Rectal smooth muscle tissue (tissue), 1 donor: ENCODE data around the gene RNF182.

Source experiments
- H3K27ac ChIP-seq: one replicate; pipeline ENCODE4 v1.7.0; 2013; ENCODE audit warnings: low read depth, low read length, inconsistent platforms
- H3K27me3 ChIP-seq: one replicate; pipeline ENCODE4 v1.7.0; 2013; ENCODE audit warnings: low read length; ENCODE audit not compliant: control insufficient read depth, insufficient read depth
- H3K36me3 ChIP-seq: one replicate; pipeline ENCODE4 v1.7.0; 2013; ENCODE audit warnings: low read length; ENCODE audit not compliant: control insufficient read depth, insufficient read depth
- H3K4me1 ChIP-seq: one replicate; pipeline ENCODE4 v1.7.0; 2013; ENCODE audit warnings: low read length; ENCODE audit not compliant: control insufficient read depth, insufficient read depth
- H3K4me3 ChIP-seq: one replicate; pipeline ENCODE4 v1.7.0; 2013; ENCODE audit warnings: low read length
- H3K9ac ChIP-seq: one replicate; pipeline ENCODE4 v1.7.0; 2013; ENCODE audit warnings: low read length

Gene RNF182

GRCh38 chr6:13907614-13908215, 17.0 kb upstream of the RNF182 start:
- no peaks in the 10 kb centered on the region for H3K36me3 ChIP-seq
- H3K27ac ChIP-seq, result no peak overlapping the region
- no peaks in the 10 kb centered on the region for H3K4me1 ChIP-seq
- no peak overlapping the region for H3K4me3 ChIP-seq
- no peak overlapping the region for H3K9ac ChIP-seq
- H3K27me3 ChIP-seq, result no peaks in the 10 kb centered on the region

- Histone ChIP-seq H3K27me3 (no peaks in the 10 kb centered on the region), H3K36me3 (no peaks in the 10 kb centered on the region), H3K9ac (no peak overlapping the region), H3K4me1 (no peaks in the 10 kb centered on the region), H3K4me3 (no peak overlapping the region), H3K27ac (no peak overlapping the region)
These were observed 15.8 kb upstream of the RNF182 start for GRCh38 chr6:13908955-13909381.

DNA sequence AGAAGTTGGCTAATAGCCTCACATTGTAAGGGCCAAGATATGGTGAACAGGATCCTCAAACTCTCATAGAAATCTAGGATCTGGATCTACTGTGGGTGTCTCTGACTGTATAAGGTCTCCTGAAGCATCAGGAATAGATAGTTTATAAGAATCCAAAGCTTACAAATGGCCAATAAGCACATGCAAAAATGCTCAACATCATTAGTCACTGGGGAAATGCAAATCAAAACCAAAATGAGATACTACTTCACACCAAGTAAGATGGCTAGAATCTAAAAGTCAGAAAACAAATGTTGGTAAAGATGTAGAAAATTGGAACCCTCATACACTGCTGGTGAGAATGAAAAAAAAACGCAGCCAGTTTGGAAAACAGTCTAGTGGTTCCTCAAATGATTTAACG, 14.3 kb upstream of the RNF182 start:
- H3K27me3 ChIP-seq, result no peaks in the 10 kb centered on the region
- H3K27ac ChIP-seq, result no peak overlapping the region
- H3K4me3 ChIP-seq, result no peak overlapping the region
- H3K36me3 ChIP-seq, result no peaks in the 10 kb centered on the region
- no peaks in the 10 kb centered on the region for H3K4me1 ChIP-seq
- H3K9ac ChIP-seq, result no peak overlapping the region

DNA sequence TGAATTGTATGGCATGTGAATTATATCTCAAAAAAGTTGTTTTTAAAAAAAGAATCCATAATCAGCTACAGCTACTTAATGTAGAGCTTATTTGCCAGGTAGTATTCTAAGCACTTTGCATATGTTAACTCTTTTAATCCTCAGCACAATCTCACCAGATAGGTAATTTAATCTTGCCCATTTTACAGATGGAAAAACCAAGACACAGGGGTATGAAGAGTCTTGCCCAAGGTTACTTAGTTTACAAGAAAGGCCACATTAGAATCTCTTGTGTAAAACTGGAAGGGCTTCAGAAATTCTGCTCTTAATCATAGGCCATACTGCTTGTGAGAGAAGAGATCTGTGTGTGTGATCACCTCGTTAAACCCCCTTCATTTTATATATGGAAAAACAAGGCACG, 13.4 kb upstream of the RNF182 start:
- no peak overlapping the region for H3K4me3 ChIP-seq
- H3K36me3 ChIP-seq, result no peaks in the 10 kb centered on the region
- H3K9ac ChIP-seq, result no peak overlapping the region
- H3K27me3 ChIP-seq, result no peaks in the 10 kb centered on the region
- no peaks in the 10 kb centered on the region for H3K4me1 ChIP-seq
- no peak overlapping the region for H3K27ac ChIP-seq

DNA sequence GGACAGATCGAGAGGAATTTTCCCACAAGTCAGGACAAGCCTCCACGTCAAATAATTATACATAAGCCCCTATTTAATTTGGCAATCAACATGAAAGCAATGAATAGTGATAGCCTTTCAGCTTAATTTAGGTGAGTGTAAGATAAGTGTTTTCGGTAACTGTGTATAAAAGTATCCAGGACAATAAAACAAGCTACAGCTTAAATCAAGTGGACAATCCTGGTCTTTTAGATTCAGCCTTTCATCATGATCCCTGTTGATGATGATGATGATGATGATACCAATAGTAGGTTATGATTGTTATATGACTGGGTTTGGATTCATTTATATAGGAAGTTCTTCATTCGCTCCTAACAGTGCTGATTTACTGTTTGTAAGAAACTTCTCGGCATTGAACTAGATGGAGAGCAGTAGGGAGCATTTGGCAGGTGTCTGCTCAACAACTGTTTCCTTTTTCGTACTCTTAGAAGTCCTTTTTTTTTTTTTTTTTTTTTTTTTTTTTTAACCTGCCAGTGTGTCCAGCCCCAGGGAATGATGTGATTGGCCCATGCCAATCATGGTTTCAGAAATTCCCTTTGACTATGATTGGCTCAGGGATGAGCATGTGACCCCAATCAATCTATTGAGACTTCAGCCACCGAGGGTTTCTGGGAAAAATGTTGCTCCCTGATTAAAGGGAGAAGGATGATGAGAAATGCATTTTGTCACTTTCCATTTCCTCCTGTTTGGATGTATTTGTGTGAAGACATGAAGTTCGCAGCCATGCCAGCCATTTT, 11.3 kb upstream of the RNF182 start:
- no peaks in the 10 kb centered on the region for H3K27me3 ChIP-seq
- no peak overlapping the region for H3K27ac ChIP-seq
- no peak overlapping the region for H3K4me3 ChIP-seq
- H3K9ac ChIP-seq, result no peak overlapping the region
- H3K36me3 ChIP-seq, result no peaks in the 10 kb centered on the region
- H3K4me1 ChIP-seq, result no peaks in the 10 kb centered on the region

GRCh38 chr6:13914351-13914750, 10.4 kb upstream of the RNF182 start:
- no peak overlapping the region for H3K9ac ChIP-seq
- H3K4me1 ChIP-seq, result no peaks in the 10 kb centered on the region
- H3K27me3 ChIP-seq, result no peaks in the 10 kb centered on the region
- H3K27ac ChIP-seq, result no peak overlapping the region
- no peak overlapping the region for H3K4me3 ChIP-seq
- H3K36me3 ChIP-seq, result no peaks in the 10 kb centered on the region

- Histone ChIP-seq H3K27me3 (no peaks in the 10 kb centered on the region), H3K4me3 (no peak overlapping the region), H3K9ac (no peak overlapping the region), H3K36me3 (no peaks in the 10 kb centered on the region), H3K4me1 (no peaks in the 10 kb centered on the region), H3K27ac (no peak overlapping the region)
These were observed 9.1 kb upstream of the RNF182 start for GRCh38 chr6:13915561-13916229.

GRCh38 chr6:13916230-13916944, 8.4 kb upstream of the RNF182 start:
- H3K36me3 ChIP-seq, result no peaks in the 10 kb centered on the region
- no peaks in the 10 kb centered on the region for H3K4me1 ChIP-seq
- H3K9ac ChIP-seq, result no peak overlapping the region
- no peaks in the 10 kb centered on the region for H3K27me3 ChIP-seq
- no peak overlapping the region for H3K27ac ChIP-seq
- no peak overlapping the region for H3K4me3 ChIP-seq

- no peak overlapping the region for H3K4me3 ChIP-seq
- no peaks in the 10 kb centered on the region for H3K27me3 ChIP-seq
These were observed 7.6 kb upstream of the RNF182 start for GRCh38 chr6:13917141-13917540.

DNA sequence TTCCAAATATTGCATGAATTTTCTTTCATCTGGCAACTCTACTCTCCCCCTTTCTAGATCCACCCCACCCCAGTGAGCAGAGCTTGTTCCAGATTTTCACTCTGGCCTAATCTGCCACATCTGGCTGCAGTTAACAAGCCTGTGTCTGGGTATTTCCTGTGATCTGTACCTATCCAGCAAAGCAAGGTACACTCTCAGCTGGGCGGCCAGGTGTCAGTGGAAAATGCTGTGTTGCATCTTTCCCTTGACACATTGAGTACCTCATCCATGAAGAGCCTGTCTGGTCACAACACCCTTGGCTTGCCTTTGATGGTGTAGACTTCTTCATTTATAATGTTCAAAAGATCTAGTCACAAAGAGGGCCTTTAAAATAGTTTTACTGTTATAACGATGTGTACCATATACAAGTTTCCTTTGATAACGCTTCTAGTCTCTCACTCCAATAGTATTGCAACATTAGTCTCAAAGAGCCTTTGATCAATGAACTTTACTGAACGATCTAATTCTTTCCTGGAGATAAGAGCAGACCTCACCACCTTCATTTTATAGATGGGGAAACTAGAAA, 6.0 kb upstream of the RNF182 start:
- Histone ChIP-seq H3K36me3 (no peaks in the 10 kb centered on the region), H3K9ac (no peak overlapping the region), H3K27ac (no peak overlapping the region), H3K4me1 (no peaks in the 10 kb centered on the region), H3K4me3 (no peak overlapping the region), H3K27me3 (peaks cover under 1% of the 10 kb centered on the region)

More at GRCh38 chr6:13917141-13917540, 7.6 kb upstream of the RNF182 start:
- H3K27ac ChIP-seq, result no peak overlapping the region
- no peaks in the 10 kb centered on the region for H3K4me1 ChIP-seq
- H3K36me3 ChIP-seq, result no peaks in the 10 kb centered on the region
- H3K9ac ChIP-seq, result no peak overlapping the region

- H3K27ac ChIP-seq, result no peak overlapping the region
- no peaks in the 10 kb centered on the region for H3K4me1 ChIP-seq
- H3K27me3 ChIP-seq, result peaks cover 8% of the 10 kb centered on the region
- no peaks in the 10 kb centered on the region for H3K36me3 ChIP-seq
- H3K9ac ChIP-seq, result no peak overlapping the region
- H3K4me3 ChIP-seq, result no peak overlapping the region
These were observed 4.9 kb upstream of the RNF182 start for GRCh38 chr6:13919861-13920260.

DNA sequence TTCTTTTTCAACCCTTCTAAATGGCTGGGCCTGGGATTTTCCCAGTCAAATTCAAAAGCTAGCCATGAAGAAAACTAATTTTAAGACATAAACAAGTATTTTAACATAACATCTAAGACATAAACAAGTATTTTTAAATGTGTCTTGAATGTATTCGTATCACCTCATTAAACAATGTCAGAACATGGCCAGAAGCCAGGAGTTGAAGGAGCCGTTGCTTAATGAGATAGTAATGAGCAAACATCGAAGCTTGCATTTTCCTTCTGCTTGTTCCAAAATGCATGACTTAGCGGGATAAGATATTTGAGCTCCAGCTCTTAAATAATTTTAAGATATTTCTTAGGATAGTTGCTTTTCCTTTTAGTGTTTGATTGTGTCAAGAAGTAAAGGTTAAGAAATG, 4.2 kb upstream of the RNF182 start:
- H3K9ac ChIP-seq, result no peak overlapping the region
- no peak overlapping the region for H3K4me3 ChIP-seq
- H3K4me1 ChIP-seq, result peaks cover 4% of the 10 kb centered on the region
- no peak overlapping the region for H3K27ac ChIP-seq
- H3K36me3 ChIP-seq, result no peaks in the 10 kb centered on the region
- H3K27me3 ChIP-seq, result peaks cover 13% of the 10 kb centered on the region
